ENCODE data around the gene FCN2.

The FCN2 gene

GRCh38 chr9:134889386-134890154 lies 9.0 kb downstream of the FCN2 start:
- no peak for DNase-seq

GRCh38 chr9:134890155-134890495 lies 9.5 kb downstream of the FCN2 start:
- no peak for DNase-seq

- no peak for DNase-seq
These were observed 10.4 kb downstream of the FCN2 start for GRCh38 chr9:134891053-134891452.

GRCh38 chr9:134891713-134892112 lies 11.1 kb downstream of the FCN2 start:
- no peak for DNase-seq

GRCh38 chr9:134892221-134892620 lies 11.6 kb downstream of the FCN2 start:
- no peak for DNase-seq

DNA sequence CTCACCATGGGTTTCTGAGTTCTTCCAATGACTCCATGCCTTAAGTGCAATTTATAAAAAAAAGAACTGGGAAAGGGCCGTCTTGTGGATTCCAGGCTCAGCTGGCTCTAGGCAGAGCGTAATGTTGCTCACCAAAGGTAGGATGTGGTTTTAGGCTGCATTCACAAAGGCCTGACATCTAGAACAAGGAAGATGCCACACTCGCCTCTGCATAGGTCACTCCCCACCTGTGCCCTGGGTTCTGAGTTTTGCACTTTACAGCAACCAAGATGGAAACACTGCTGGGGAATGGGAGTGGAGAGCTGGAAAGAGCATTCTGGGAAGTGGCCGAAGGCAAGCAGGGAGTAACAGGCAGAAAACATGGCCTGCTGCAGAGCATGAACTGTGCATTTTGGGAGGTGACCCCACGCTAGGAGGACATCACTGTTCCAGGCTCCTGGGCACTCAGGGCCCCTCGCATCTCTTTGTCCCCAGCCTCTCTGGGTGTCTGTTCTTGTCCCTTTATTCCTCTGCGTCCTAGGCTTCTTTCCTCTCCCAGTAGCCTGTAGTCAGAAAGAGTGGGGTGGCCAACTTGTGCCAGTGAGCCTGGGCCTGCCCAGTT lies 12.3 kb downstream of the FCN2 start:
- DNase-seq: no peak

DNA sequence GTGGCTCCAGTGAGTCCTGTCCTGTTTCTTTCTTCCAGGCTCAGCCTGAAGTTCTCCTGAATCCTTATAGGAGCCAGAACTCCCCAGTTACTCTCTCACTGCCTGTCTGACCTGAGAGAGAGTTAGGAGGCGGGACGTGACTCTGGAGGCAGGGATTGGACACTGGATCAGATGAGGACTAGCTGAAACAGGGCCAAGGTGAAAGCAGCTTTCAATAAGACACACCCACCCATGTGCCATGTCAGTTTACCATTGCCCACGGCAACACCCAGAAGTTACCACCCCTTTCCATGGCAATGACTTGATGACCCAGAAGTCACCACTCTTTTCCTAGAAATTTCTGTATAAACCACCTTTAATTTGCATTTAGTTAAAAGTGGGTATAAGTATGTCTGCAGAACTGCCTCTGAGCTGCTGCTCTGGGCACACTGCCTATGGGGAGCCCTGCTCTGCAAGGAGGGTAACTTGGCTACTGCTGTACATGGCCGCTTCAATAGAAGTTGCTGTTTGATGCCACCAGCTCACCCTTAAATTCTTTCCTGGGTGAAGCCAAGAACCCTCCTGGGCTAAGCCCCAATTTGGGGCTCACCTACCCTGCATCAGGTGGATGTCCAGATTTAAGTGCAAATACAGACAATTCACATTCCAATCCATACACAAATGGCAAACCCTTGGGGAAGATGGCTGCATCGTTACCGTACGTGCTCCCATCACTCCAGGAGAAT lies 13.7 kb downstream of the FCN2 start:
- DNase-seq: no peak

- no peak for DNase-seq
These were observed 14.5 kb downstream of the FCN2 start for GRCh38 chr9:134895097-134895496.

DNA sequence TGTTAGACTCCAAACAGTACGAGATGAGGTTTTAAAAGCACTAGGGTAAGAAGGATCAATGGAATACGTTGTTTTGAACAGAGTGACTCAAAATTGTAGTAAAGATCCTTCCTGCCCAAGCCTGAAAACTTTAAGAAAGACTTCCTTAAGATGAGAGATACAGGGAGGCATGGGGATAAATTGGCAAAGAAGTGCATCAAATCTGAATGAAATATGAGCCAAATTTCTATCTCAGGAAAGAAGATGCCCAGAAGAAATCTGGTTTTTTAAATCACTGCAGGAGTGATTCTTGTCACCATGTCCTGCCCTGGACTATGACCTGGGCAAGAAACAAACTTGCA lies 14.9 kb downstream of the FCN2 start:
- no peak for DNase-seq

- no peak for DNase-seq
These were observed 15.6 kb downstream of the FCN2 start for GRCh38 chr9:134895908-134896833.

DNA sequence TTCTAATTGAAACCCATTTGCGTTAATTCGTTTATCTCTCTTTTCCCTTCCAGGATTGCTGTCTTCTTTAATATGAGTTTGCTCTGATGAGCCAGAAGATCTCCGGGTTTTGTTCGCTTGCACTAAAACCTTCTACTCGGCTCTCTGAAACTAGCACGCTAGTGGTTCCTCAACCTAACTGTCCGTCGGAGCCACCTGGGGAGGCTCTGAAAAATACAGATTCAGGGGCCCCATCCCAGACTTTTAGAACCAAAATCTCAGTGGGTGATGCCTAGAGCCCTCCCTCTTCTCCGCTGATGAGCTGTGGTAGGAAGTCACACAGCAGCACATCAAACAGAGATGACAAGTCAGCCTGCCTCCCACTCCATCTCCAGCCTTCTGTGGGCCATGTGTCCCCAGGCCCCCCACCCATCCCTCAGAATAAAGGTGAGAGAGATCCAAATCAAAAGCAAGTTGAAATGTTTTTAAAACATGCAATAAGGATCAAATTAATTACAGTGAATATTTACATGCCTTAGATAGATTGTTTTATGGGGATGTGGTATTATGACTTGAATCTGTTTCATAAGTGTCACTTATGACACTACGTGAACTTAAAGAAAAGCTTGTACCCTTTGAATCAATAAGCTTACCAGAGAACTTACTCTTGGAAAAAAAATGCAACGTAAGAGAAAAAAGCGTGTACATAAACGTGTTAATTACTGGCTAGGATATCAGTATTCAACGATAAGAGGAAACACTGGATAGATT lies 16.4 kb downstream of the FCN2 start:
- DNase-seq: no peak

- no peak for DNase-seq
These were observed 17.1 kb downstream of the FCN2 start for GRCh38 chr9:134897584-134898170.

- no peak for DNase-seq
These were observed 17.7 kb downstream of the FCN2 start for GRCh38 chr9:134898319-134898718.

DNA sequence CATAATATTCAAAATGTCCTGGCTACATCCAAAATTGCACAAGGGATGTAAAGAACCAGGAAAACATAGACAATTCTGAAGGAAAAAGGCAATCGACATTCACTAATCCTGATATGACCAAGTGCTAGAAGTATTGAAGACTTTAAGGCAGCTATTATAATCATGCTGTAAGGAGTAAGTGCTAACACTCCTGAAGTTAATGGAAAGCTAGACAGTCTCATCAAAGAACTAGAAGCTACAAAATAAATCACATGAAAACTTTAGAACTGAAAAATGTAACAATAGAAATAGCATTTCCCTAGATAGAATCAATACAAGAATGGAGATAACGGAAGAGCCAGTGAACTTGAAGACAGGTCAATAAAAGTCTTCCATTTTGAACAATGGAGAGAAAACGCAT lies 18.6 kb downstream of the FCN2 start:
- no peak for DNase-seq

- no peak for DNase-seq
These were observed 19.2 kb downstream of the FCN2 start for GRCh38 chr9:134899818-134900217.

DNA sequence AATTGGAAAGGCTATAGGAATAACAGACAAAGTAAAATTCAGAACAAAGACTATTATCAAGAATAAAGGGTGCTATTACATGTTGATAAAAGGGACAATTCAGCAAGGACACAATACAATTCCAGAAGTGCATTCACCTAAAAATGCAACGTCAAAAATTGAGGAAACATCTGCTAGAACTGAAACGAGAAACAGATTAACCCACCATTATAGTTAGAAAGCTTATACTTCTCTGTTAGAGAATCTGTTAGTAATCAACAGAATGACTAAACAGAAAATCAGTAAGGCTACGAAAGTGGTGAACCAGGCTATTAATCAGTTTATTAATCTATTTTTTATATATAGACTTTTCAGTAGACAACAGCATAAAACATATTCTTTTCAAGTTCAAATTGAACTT lies 22.3 kb downstream of the FCN2 start:
- DNase-seq: no peak

GRCh38 chr9:134908524-134909309 lies 28.1 kb downstream of the FCN2 start:
- DNase-seq: no peak

DNA sequence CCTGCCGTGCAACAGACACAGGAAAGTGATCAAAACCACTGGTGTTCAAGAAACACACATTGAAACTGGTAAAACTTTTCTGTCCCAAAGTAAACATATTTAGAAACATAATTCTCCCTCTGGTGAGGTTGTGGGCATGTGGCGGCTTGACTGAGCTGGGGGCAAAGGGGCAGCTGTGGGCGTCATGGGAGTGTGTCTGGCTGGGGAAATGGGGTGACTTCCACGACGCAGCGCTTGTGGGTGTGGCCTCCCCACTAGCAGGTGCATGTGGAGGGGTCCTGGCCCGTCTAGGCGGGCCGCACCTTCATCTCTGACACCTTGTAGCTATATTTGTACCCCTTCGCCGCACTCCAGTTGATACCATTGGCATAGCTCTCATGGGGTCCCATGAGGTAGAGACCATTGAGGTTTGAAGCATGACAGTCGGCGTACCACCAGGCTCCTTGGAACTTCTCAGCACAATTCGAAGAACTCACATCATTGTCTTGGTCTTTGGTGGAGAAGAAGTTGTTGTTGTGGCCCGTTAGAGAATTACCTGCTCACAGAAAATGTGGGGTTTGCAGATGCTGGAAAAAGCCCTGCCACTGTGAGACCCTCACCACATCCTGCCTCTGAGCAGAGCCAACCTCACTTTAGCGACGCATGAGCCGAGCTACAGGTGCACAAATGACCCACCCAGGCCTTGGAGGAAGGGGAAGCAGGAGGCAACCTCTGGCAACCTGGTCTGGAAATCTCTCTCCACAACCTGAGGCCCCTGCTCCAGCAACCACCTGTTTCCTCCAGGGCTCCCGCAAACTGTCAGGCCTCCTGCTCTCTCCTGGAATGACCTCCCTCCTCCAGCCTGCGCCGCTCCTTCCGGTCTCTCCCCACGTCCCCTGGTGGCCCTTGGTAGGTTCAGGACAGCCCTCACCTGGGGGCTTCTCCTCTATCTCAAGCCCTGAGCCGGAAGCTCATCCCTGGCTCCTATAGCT lies 29.2 kb downstream of the FCN2 start:
- no peak for DNase-seq

DNA sequence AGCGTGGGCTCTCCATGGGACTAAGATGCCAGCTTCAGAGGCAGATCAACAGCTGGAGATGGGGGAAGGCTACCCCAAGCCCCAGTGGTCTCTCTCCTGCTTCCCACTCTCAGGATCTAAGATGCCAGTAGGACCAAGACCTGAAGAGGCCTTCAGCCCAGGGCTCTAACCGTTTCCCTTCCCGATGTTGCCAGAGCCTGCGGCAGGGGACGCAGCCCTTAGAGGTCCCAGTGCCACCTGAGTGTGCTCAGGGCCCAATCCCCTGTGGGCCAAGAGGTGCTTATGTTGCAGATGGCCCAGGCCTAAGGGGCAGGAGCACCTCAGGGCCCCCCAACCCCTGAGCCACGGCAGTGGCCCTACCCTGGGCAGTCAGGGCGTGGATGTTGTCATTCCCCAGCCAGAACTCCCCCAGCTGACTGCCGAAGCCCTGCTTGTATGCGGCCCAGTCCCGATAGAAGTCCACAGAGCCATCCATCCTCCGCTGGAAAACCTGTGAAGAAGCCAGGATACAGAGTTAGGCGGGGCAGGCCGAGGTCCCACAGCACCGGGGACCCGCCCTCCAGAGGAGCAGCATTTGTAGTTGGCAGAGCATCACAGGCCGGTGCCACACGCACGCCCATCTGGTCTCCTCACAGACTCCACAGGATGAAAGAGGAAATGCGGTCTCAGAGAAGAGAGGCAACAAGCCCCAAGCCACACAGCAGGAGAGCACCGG lies 31.7 kb downstream of the FCN2 start:
- no peak for DNase-seq

All from activated CD8-positive, alpha-beta memory T cell treated with anti-CD3 and anti-CD28 coated beads, Interleukin-2, amount 50 U/mL, for 4 hours (primary cell).